Cerebellar cortex (tissue), 1 donor: ENCODE results near the gene TSPAN14.
"Not testable (repeated sequence)": the region's sequence is repeated elsewhere in the genome, so short reads cannot be mapped to it uniquely, and the experiment has no call there.

Experiments used
- DNase-seq: peaks from one replicate; pipeline ENCODE4 v3.0.0-alpha.2; 2015; ENCODE audit warnings: low spot score

TSPAN14 gene

DNA sequence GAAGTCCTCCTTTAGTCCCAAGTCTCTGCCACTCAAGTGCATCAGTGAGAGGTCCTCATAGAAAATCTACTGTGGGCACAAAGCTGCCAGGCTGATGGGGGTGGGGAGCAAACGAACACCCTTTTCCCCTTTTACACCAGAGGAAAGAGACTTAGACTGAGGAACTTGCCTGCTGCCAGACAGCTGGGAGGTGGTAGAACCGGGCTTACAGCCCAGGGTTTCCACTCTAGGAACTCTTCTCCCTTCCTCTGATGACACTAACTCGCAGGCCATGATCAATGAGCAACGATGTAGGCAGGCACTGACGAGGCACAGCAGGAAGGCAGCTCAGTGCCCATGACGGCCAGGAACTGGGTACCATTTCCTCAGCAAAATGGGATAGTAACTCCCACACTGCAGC is 72.6 kb downstream of the TSPAN14 start:
- no peak for DNase-seq

GRCh38 chr10:80528185-80528700 is 74.1 kb downstream of the TSPAN14 start:
- no peak for DNase-seq

DNA sequence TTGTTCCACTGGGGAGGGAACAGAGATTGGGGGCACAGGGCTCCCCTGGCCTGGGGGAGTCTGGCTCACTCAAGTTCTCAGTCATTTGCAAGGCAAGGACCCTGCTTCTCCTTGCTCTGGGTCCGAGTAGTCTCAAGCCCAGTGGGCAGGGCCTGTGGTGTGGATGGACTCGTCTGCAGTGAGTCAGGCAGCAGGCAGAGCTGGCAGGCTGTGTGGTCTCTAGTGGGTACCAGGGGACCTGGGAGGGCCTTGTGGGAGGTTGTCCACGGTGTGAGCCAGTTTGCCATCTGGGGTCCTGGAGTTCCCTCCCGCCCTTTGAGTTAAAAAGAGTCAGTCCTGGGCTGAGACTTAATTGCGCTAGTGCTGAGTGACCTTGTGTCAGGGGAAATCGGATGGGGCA is 74.8 kb downstream of the TSPAN14 start:
- DNase-seq: no peak

DNA sequence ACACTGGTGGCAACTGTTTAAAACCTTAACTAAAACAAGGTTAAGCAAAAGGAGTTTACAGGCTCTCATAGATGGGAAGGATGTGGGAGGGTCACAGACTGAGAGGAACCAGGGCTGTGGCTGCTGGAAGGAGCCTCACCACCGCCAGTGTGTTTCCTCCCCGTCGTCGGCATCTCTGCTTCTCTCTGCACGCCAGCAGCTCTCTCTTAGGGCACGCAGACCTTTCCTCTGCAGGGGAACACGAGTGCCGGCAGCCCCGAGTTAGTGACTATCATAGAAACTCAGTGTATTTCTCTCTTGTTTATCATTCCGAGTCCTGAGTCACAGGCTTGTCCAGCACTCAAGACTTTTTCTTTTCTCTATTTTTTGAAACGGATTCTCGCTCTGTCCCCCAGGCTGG is 75.5 kb downstream of the TSPAN14 start:
- no peak for DNase-seq

GRCh38 chr10:80530251-80530650 is 76.1 kb downstream of the TSPAN14 start:
- DNase-seq: no peak

- no peak for DNase-seq
These were observed 76.7 kb downstream of the TSPAN14 start for GRCh38 chr10:80530816-80531215.

DNA sequence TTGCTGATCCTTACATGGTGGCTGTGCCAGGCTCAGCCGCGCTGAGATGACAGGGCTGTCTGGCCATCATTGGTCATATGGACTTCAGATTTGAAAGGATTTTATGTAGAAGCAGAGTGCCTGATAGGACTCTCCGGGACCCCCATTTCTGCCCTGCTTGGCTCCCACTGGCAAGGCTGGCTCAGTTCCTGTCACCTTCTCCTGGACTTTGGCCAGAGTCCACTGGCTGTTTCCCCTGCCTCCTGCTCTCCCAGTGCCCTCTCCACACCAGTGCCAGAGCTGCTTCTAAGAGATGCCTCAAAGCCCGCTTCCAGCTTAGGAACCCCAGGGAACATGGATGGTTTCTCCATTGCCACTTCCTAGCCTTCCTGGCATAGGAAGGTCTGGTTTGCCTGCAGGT is 78.5 kb downstream of the TSPAN14 start:
- no peak for DNase-seq

DNA sequence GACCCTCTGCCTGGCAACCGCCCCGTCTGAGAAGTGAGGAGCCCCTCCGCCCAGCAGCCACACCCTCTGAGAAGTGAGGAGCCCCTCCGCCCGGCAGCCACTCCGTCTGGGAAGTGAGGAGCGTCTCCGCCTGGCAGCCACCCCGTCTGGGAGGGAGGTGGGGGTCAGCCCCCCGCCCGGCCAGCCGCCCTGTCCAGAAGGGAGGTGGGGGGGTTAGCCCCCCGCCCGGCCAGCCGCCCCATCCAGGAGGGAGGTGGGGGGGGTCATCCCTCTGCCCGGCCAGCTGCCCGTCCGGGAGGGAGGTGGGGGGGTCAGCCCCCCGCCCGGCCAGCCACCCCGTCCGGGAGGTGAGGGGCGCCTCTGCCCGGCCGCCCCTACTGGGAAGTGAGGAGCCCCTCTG is 79.9 kb downstream of the TSPAN14 start:
- DNase-seq: not testable (repeated sequence)

DNA sequence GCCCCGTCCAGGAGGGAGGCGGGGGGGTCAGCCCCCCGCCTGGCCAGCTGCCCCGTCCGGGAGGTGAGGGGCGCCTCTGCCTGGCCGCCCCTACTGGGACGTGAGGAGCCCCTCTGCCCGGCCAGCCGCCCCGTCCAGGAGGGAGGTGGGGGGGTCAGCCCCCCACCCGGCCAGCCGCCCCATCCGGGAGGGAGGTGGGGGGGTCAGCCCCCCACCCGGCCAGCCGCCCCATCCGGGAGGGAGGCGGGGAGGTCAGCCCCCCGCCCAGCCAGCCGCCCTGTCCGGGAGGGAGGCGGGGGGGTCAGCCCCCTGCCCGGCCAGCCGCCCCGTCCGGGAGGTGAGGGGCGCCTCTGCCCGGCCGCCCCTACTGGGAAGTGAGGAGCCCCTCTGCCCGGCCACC is 80.5 kb downstream of the TSPAN14 start:
- DNase-seq: not testable (repeated sequence)

GRCh38 chr10:80535671-80536360 is 81.7 kb downstream of the TSPAN14 start:
- no peak for DNase-seq

GRCh38 chr10:80536361-80536835 is 82.3 kb downstream of the TSPAN14 start:
- DNase-seq: no peak

DNA sequence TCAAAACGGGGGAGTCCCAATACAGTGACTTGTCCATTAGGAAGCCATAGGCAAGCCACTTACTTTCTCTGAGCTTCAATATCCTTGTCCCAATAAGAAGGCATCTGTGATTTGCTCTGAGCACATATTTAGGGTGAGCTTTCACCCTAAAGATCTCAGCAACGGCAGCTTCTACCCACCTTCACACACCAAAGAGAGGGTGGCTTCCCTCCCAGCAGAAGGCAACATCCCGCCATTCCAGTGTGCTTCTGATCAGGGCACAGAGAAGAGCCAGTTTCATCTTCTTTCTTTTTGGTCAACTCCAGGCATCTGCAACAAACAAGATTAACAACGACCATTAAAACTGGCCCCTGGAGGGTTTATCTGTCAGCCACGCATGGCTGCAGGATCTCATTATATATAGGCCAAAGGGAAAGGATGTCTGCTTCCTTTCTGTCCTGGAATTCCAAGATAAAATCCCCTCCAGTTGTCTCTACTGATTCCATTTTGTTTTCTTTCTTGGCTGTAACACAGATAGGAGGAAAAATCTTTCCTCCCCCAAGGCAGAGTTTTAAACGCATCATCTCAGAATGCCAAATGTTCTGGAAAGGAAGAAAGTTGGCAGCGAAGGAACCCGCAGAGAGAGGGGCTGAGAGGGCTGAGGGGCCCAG is 83.1 kb downstream of the TSPAN14 start:
- no peak for DNase-seq

- no peak for DNase-seq
These were observed 83.8 kb downstream of the TSPAN14 start, which contains the start of gene SH2D4B for GRCh38 chr10:80537736-80538480. TSS of gene SH2D4B (plus strand) at chr10:80537902. CDS start at chr10:80538332, 430 bp downstream.

GRCh38 chr10:80538481-80539185 is 84.5 kb downstream of the TSPAN14 start:
- DNase-seq: no peak

GRCh38 chr10:80539421-80540031 is 85.4 kb downstream of the TSPAN14 start:
- DNase-seq: no peak

- no peak for DNase-seq
These were observed 86.0 kb downstream of the TSPAN14 start for GRCh38 chr10:80540136-80540535.

- DNase-seq: no peak
These were observed 86.5 kb downstream of the TSPAN14 start for GRCh38 chr10:80540618-80540980.

GRCh38 chr10:80540981-80541750 is 87.1 kb downstream of the TSPAN14 start:
- DNase-seq: no peak

DNA sequence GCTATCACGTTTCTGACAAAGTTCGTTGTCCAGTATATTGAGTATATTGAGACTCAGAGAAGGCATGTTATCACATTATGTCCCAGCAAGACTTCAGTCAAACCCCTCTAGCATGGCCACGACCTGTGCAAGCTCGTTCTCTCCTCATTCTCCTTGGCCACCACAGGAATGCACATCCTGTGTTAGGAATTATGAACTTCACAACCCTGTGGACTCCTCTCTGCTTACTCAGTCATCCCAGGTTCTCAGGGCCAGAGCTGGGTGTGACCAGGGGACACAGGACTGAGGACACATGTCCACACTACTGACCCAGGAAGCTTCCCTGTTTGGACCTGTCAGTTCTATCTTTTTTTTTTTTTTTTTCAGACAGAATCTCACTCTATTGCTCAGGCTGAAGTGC is 87.9 kb downstream of the TSPAN14 start:
- no peak for DNase-seq

DNA sequence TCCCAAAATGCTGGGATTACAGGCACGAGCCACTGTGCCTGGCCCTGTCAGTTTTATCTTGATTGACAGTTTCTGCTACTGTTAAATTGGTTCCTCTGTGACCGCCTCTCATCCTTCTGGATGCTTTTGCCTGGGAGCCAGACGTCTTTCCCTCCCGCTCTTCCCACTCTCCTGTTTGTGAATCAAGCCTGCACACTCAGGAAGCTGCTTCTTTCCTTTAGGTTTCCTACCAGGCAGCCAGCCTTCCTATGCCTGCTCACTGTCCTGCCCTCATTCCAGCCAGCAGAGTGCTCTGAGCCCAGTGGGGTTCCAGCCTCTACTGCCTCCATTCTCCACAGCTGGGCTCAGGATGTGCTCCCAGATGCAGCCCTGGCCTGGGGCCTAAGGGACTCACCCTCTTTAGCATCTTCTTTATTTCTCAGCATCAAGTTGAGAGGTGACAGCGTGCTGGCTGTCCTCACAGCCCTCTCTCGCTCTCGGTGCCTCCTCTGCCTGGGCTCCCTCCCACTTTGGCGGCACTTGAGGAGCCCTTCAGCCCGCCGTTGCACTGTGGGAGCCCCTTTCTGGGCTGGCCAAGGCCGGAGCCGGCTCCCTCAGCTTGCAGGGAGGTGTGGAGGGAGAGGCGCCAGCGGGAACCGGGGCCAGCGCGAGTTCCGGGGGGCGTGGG is 88.7 kb downstream of the TSPAN14 start:
- no peak for DNase-seq
